Stomach (tissue), 9 donors: ENCODE data around the gene MRPS6. TPM values are rescaled to one million over a fixed set of nuclear protein-coding genes. Genes with fewer than 3 reads are reported as not detected.

Source experiments
- DNase-seq, 2 donors: peaks; one replicate each; pipeline versions ENCODE4 v3.0.0 to v3.0.0-alpha.2; 2013 to 2019
- H3K27ac ChIP-seq, 5 donors: fragments of 200-600 bp in 4 of 5; sonication (generic) in 4 of 5; one replicate each; pipeline ENCODE4 v1.5.1; 2013 to 2019; ENCODE audit warnings: mild to moderate bottlenecking in 1 of 5, moderate library complexity in 1 of 5
- H3K27me3 ChIP-seq, 3 donors: fragments of 200-600 bp; sonication (generic); one replicate each; pipeline ENCODE4 v1.5.1; 2017 to 2019; ENCODE audit warnings: mixed run types in 1 of 3
- H3K36me3 ChIP-seq, 4 donors: fragments of 200-600 bp; sonication (generic); 1 replicate in 3 of 4; 2 replicates in 1 of 4; pipeline ENCODE4 v1.5.1; 2016 to 2019
- H3K4me1 ChIP-seq, 4 donors: fragments of 200-600 bp; sonication (generic); one replicate each; pipeline ENCODE4 v1.5.1; 2016 to 2019
- H3K4me3 ChIP-seq, 4 donors: fragments of 200-600 bp; sonication (generic) in 3 of 4; one replicate each; pipeline ENCODE4 v1.5.1; 2016 to 2019; ENCODE audit warnings: mild to moderate bottlenecking in 1 of 4
- H3K9me3 ChIP-seq, 4 donors: fragments of 200-600 bp; sonication (generic); one replicate each; pipeline ENCODE4 v1.5.1; 2016 to 2019
- CTCF ChIP-seq, 7 experiments: fragments of 450-650 bp in 4 of 7; fragments of 200-600 bp in 3 of 7; sonication (generic) in 3 of 7; IDR thresholded peaks; one replicate each; pipeline ENCODE4 v1.5.1; 2016 to 2019; ENCODE audit warnings: antibody characterized with exemption in 7 of 7, control low read depth in 2 of 7, mild to moderate bottlenecking in 1 of 7
- EP300 ChIP-seq: sonication (generic); formaldehyde crosslinking; IDR thresholded peaks from one replicate; pipeline ENCODE4 v1.6.1; 2017; ENCODE audit warnings: antibody characterized with exemption
- POLR2A ChIP-seq, 4 donors: fragments of 450-650 bp; IDR thresholded peaks; one replicate each; pipeline ENCODE4 v1.6.1; 2016; ENCODE audit warnings: antibody characterized with exemption in 4 of 4, control low read depth in 2 of 4, mild to moderate bottlenecking in 1 of 4, moderate library complexity in 1 of 4
- POLR2AphosphoS5 ChIP-seq, 3 donors: sonication (generic); formaldehyde crosslinking; IDR thresholded peaks; one replicate each; pipeline ENCODE4 v1.6.1; 2016; ENCODE audit warnings: antibody characterized with exemption in 3 of 3
- WGBS, 5 donors: extraction: QIAGEN DNeasy Blood & Tissue Kit in 3 of 5; methylation state at CpG; one replicate each; pipeline versions ENCODE4 v1.1.5 to v1.1.7; 2013 to 2018; 5-methylcytosine and 5-hydroxymethylcytosine counted together
- intact Hi-C: fragments of 100-400 bp; cut with DNase I; formaldehyde crosslinking; loops from one replicate; pipeline ENCODE4 v1.15.1; 2023; ENCODE audit warnings: low total_unique reads
- polyA plus RNA-seq, 3 donors: library from polyadenylated mRNA; stranded (reverse); fragments of 200-250 nt; gene quantifications; one replicate each; pipeline ENCODE4 v1.2.3, GENCODE V29; 2013
- total RNA-seq, 5 donors: library from RNA; depleted of rRNA; stranded (reverse); fragments of >200 nt; gene quantifications; one replicate each; pipeline versions ENCODE4 v1.1.0 to v1.2.3, GENCODE V29; 2014 to 2016
- donor health status: healthy with polysubstance abuse.
- donor health status: Bipolar disorder and iron deficiency.
- donor health status: healthy.

Gene MRPS6
- total and polyA plus RNA-seq, 8 donors = 21.3 to 219 (median 51.3) TPM

GRCh38 chr21:34158866-34159835 lies 85.8 kb downstream of the MRPS6 start:
- intact Hi-C loops = no loop called here
- Histone ChIP-seq H3K9me3 (peaks cover 0 to 24% (median 15%) of the 10 kb centered on the region in 4 donors), H3K4me3 (no peak overlapping the region), H3K27me3 (no peaks in the 10 kb centered on the region), H3K27ac (no peak overlapping the region), H3K4me1 (peaks cover 0 to 7% (median 0%) of the 10 kb centered on the region in 4 donors), H3K36me3 (peaks cover 0 to 10% (median 0%) of the 10 kb centered on the region in 4 donors)
- no peak for DNase-seq
- TF ChIP-seq CTCF (IDR thresholded peaks at IDR 0.05) = no peak
- no peak for TF ChIP-seq EP300
- no peak for TF ChIP-seq POLR2A (IDR thresholded peaks at IDR 0.05)
- TF ChIP-seq POLR2AphosphoS5 (IDR thresholded peaks at IDR 0.05) = no peak
- 90 to 94% (median 92%) methylated on average over 32 to 36 of the region's 36 CpGs for WGBS, 5 donors

- no peak overlapping the region for H3K27ac ChIP-seq
- H3K4me3 ChIP-seq = no peak overlapping the region
- no peaks in the 10 kb centered on the region for H3K27me3 ChIP-seq
- H3K9me3 ChIP-seq = peaks cover 36 to 94% (median 72%) of the 10 kb centered on the region in 4 donors
- no peak for TF ChIP-seq POLR2AphosphoS5 (IDR thresholded peaks at IDR 0.05)
- TF ChIP-seq EP300 = no peak
- TF ChIP-seq CTCF (IDR thresholded peaks at IDR 0.05) = no peak
- no peak for TF ChIP-seq POLR2A (IDR thresholded peaks at IDR 0.05)
- H3K36me3 ChIP-seq = peaks cover 0 to 37% (median 9%) of the 10 kb centered on the region in 4 donors
- H3K4me1 ChIP-seq = no peaks in the 10 kb centered on the region
- intact Hi-C loops = no loop called here
- DNase-seq = no peak
- 86 to 92% (median 91%) methylated on average over 5 of the region's 5 CpGs for WGBS, 5 donors
Observed at GRCh38 chr21:34166468-34166867, 93.1 kb downstream of the MRPS6 start.

- peaks cover 23 to 74% (median 48%) of the 10 kb centered on the region in 4 donors for H3K9me3 ChIP-seq
- intact Hi-C loops = no loop called here
- 86 to 96% (median 92%) methylated on average over 2 of the region's 2 CpGs for WGBS, 5 donors
Observed at GRCh38 chr21:34170886-34171285, 97.5 kb downstream of the MRPS6 start.

GRCh38 chr21:34174470-34174869 lies 101.1 kb downstream of the MRPS6 start:
- peaks cover 0 to 3% (median 0%) of the 10 kb centered on the region in 4 donors for H3K4me1 ChIP-seq
- no peak for TF ChIP-seq EP300
- TF ChIP-seq CTCF (IDR thresholded peaks at IDR 0.05) = no peak
- TF ChIP-seq POLR2A (IDR thresholded peaks at IDR 0.05) = no peak
- no peak for TF ChIP-seq POLR2AphosphoS5 (IDR thresholded peaks at IDR 0.05)
- no peak overlapping the region for H3K27ac ChIP-seq
- H3K36me3 ChIP-seq = no peaks in the 10 kb centered on the region
- H3K27me3 ChIP-seq = no peaks in the 10 kb centered on the region
- DNase-seq = no peak
- no peak overlapping the region for H3K4me3 ChIP-seq
- H3K9me3 ChIP-seq = peaks cover 0 to 39% (median 15%) of the 10 kb centered on the region in 4 donors
- intact Hi-C loops = no loop called here

More at GRCh38 chr21:34170886-34171285, 97.5 kb downstream of the MRPS6 start:
- no peak for DNase-seq
- H3K27me3 ChIP-seq = no peaks in the 10 kb centered on the region
- no peak overlapping the region for H3K4me3 ChIP-seq
- no peak for TF ChIP-seq POLR2A (IDR thresholded peaks at IDR 0.05)
- TF ChIP-seq CTCF (IDR thresholded peaks at IDR 0.05) = no peak
- TF ChIP-seq POLR2AphosphoS5 (IDR thresholded peaks at IDR 0.05) = no peak
- no peak for TF ChIP-seq EP300
- peaks cover 0 to 24% (median 6%) of the 10 kb centered on the region in 4 donors for H3K36me3 ChIP-seq
- H3K27ac ChIP-seq = no peak overlapping the region
- H3K4me1 ChIP-seq = no peaks in the 10 kb centered on the region
